ENCODE results near the gene ZRANB2. TPM values are rescaled to one million over a fixed set of nuclear protein-coding genes. Genes with fewer than 3 reads are reported as not detected.

ZRANB2 gene
- 100 to 1,000 TPM; 107 to 119 TPM for total RNA-seq

GRCh38 chr1:71080739-71081696 is at the start of gene ZRANB2:
Gene ZRANB2 (minus strand): TSS chr1:71081035. CDS start chr1:71080995, 40 bp downstream.
- peaks cover 5% of the 10 kb centered on the region for H3K27me3 Mint-ChIP-seq

GRCh38 chr1:71128060-71128459 is 47.2 kb upstream of the ZRANB2 start:
- Mint-ChIP-seq H3K27ac (no peak overlapping the region), H3K36me3 (ENCODE audit: low read depth) (peaks cover 1% of the 10 kb centered on the region), H3K9me3 (peaks cover 40% of the 10 kb centered on the region), H3K4me1 (ENCODE audit: low read depth) (no peaks in the 10 kb centered on the region), H3K4me3 (no peak overlapping the region), H3K27me3 (no peaks in the 10 kb centered on the region)
- ChIA-PET POLR2A (no interaction called here), CTCF (no interaction called here)
- TF ChIP-seq, protein P1, sequence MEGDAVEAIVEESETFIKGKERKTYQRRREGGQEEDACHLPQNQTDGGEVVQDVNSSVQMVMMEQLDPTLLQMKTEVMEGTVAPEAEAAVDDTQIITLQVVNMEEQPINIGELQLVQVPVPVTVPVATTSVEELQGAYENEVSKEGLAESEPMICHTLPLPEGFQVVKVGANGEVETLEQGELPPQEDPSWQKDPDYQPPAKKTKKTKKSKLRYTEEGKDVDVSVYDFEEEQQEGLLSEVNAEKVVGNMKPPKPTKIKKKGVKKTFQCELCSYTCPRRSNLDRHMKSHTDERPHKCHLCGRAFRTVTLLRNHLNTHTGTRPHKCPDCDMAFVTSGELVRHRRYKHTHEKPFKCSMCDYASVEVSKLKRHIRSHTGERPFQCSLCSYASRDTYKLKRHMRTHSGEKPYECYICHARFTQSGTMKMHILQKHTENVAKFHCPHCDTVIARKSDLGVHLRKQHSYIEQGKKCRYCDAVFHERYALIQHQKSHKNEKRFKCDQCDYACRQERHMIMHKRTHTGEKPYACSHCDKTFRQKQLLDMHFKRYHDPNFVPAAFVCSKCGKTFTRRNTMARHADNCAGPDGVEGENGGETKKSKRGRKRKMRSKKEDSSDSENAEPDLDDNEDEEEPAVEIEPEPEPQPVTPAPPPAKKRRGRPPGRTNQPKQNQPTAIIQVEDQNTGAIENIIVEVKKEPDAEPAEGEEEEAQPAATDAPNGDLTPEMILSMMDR (IDR thresholded peaks at IDR 0.05), result no peak
- no peak for ATAC-seq
- intact Hi-C loops (cut with micrococcal nuclease), result no loop called here
- DNase-seq, result no peak

More at GRCh38 chr1:71080739-71081696, at the start of gene ZRANB2:
- DNase-seq (peak; percentile 94), ATAC-seq (peak; percentile 99)
- peak within 1 kb of the TSS; percentile 99 for H3K27ac Mint-ChIP-seq
- no peaks in the 10 kb centered on the region for H3K9me3 Mint-ChIP-seq
- peaks cover 28% of the 10 kb centered on the region for H3K36me3 Mint-ChIP-seq (ENCODE audit: low read depth)
- H3K4me1 Mint-ChIP-seq (ENCODE audit: low read depth), result peaks cover 23% of the 10 kb centered on the region
- peak within 1 kb of the TSS; percentile 99 for H3K4me3 Mint-ChIP-seq
- intact Hi-C loops (cut with micrococcal nuclease), result no loop called here
- CTCF ChIA-PET, result interaction anchor here (0.6 to 1.7 kb wide), 5 partner anchors 8 to 121 kb away, joined by 3 to 6 read pairs (median 4); no protein-coding TSS in a partner anchor
- POLR2A ChIA-PET, result interaction anchor here (0.8 to 2.4 kb wide), 6 partner anchors 11 to 875 kb away, joined by 3 to 9 read pairs (median 3); no protein-coding TSS in a partner anchor
- TF ChIP-seq, protein P1 (IDR thresholded peaks at IDR 0.05), result no peak

DNA sequence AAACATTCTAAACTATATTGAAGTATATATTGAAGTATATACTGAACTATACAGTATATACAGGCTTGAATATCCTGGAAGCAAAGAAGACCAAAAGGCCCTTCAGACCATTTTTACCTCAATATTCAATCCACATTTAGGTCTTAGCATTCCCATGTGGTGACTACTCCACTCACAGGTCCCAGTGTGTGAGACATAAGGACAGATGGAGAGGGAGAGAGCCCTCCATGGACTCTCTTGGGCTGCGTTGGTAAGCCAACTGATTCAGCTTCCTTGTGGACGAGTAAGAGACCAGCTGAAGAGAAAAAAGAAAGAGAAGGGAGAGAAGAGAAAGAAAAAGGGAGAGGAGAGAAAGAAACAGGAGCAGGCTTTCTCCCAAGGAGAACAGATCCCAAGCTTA is 37.3 kb upstream of the ZRANB2 start:
- ChIA-PET POLR2A (no interaction called here), CTCF (no interaction called here)
- TF ChIP-seq, protein P1 (IDR thresholded peaks at IDR 0.05), result no peak
- intact Hi-C loops (cut with micrococcal nuclease), result no loop called here
- ATAC-seq (no peak), DNase-seq (no peak)
- Mint-ChIP-seq H3K27ac (no peak overlapping the region), H3K4me3 (no peak overlapping the region), H3K4me1 (ENCODE audit: low read depth) (no peaks in the 10 kb centered on the region), H3K36me3 (ENCODE audit: low read depth) (peaks cover 4% of the 10 kb centered on the region), H3K9me3 (peaks cover 13% of the 10 kb centered on the region), H3K27me3 (peaks cover 4% of the 10 kb centered on the region)

DNA sequence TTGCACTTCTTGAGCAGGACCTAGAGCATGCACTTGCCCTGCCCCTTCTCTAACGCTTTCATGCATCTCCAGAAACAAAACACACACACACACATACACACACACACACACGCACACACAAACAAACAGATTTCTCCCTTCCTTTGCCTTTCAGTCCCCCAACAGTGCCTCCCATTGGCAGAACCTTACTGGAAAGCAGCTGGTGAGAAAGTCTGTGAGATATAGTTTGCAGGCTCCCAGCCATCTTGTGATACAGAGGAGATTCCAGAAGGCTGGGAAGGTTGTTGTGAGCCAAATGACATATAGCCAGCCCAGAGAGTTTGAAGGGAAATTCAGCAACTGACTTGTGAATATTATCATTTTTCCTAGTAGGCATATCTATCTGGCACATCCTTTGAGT is 35.9 kb upstream of the ZRANB2 start:
- POLR2A ChIA-PET, result no interaction called here
- peaks cover 2% of the 10 kb centered on the region for H3K36me3 Mint-ChIP-seq (ENCODE audit: low read depth)
- ATAC-seq (no peak), DNase-seq (no peak)
- CTCF ChIA-PET, result no interaction called here
- TF ChIP-seq, protein P1 (IDR thresholded peaks at IDR 0.05), result no peak
- H3K27ac Mint-ChIP-seq, result no peak overlapping the region
- H3K4me3 Mint-ChIP-seq, result no peak overlapping the region
- no peaks in the 10 kb centered on the region for H3K4me1 Mint-ChIP-seq (ENCODE audit: low read depth)
- intact Hi-C loops (cut with micrococcal nuclease), result no loop called here
- H3K27me3 Mint-ChIP-seq, result peaks cover 4% of the 10 kb centered on the region
- peaks cover 9% of the 10 kb centered on the region for H3K9me3 Mint-ChIP-seq
